ENCODE data around the gene TP53I11. TPM values are rescaled to one million over a fixed set of nuclear protein-coding genes. Genes with fewer than 3 reads are reported as not detected.

Gene TP53I11
- total and polyA plus RNA-seq, 9 of the 15 experiments (the other 6 are each of a cell fraction or from before 2014, with no cell fraction given), result 0.14 to 2.5 (median 1.2) TPM; not detected in 2

- TF ChIP-seq ZBTB33 (CRISPR knock-in tag; IDR thresholded peaks at IDR 0.05), result peak; percentile 68; the same call in 1 of the 2 replicates
- no peak for TF ChIP-seq MBD1 (CRISPR knock-in tag; IDR thresholded peaks at IDR 0.05)
- TF ChIP-seq ZEB2 (IDR thresholded peaks at IDR 0.05), result no peak
- TF ChIP-seq ZNF23 (CRISPR knock-in tag; IDR thresholded peaks at IDR 0.05), result no peak
- no peak for TF ChIP-seq ZNF586 (CRISPR knock-in tag; conservative IDR thresholded peaks at IDR 0.05)
- TF ChIP-seq EGR1 (conservative IDR thresholded peaks at IDR 0.05), result peak; percentile 35; the same call in 1 of the 2 replicates
Measured at GRCh38 chr11:44957040-44957515, 6.4 kb upstream of the TP53I11 start (continued).

All from K562 (cell line).